ENCODE data around the gene CCL26.

DNA sequence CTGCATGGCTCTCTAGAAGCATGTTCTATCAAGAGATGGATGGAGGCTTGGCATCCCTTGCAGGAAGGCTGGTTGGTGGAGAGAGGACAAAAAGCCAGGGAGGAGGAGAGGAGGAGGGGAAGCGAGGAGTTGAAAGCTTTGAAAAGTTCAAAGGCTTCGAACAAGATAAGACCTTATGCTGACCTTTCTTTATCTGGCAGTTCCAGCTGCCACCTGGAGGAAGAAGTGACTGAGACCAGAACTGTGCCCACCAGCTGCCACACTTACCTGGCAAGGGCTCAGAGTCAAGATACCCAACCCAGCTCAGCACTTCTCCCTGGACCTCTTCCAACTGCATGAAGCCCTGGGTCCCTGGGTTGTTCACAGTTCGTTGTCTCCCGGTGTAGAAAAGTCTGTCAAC is 26.8 kb upstream of the CCL26 start:
- TF ChIP-seq, protein P1, sequence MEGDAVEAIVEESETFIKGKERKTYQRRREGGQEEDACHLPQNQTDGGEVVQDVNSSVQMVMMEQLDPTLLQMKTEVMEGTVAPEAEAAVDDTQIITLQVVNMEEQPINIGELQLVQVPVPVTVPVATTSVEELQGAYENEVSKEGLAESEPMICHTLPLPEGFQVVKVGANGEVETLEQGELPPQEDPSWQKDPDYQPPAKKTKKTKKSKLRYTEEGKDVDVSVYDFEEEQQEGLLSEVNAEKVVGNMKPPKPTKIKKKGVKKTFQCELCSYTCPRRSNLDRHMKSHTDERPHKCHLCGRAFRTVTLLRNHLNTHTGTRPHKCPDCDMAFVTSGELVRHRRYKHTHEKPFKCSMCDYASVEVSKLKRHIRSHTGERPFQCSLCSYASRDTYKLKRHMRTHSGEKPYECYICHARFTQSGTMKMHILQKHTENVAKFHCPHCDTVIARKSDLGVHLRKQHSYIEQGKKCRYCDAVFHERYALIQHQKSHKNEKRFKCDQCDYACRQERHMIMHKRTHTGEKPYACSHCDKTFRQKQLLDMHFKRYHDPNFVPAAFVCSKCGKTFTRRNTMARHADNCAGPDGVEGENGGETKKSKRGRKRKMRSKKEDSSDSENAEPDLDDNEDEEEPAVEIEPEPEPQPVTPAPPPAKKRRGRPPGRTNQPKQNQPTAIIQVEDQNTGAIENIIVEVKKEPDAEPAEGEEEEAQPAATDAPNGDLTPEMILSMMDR (IDR thresholded peaks at IDR 0.05; ENCODE audit: low read depth, low read length, poor library complexity, severe bottlenecking), result peak; percentile 15
- TF ChIP-seq EZH2phosphoT487 (IDR thresholded peaks at IDR 0.05; ENCODE audit: borderline replicate concordance, low read length), result no peak
